Stomach (tissue), 4 donors: ENCODE data around the gene OR52K2.

ENCODE experiments used
- EP300 ChIP-seq: sonication (generic); formaldehyde crosslinking; IDR thresholded peaks from one replicate; pipeline ENCODE4 v1.6.1; 2017; ENCODE audit warnings: antibody characterized with exemption
- POLR2A ChIP-seq, 4 donors: fragments of 450-650 bp; IDR thresholded peaks; one replicate each; pipeline ENCODE4 v1.6.1; 2016; ENCODE audit warnings: antibody characterized with exemption in 4 of 4, control low read depth in 2 of 4, mild to moderate bottlenecking in 1 of 4, moderate library complexity in 1 of 4
- POLR2AphosphoS5 ChIP-seq, 3 donors: sonication (generic); formaldehyde crosslinking; IDR thresholded peaks; one replicate each; pipeline ENCODE4 v1.6.1; 2016; ENCODE audit warnings: antibody characterized with exemption in 3 of 3
- TF ChIP-seq, protein P1 (sequence below), 7 experiments: fragments of 450-650 bp in 4 of 7; fragments of 200-600 bp in 3 of 7; sonication (generic) in 3 of 7; IDR thresholded peaks; one replicate each; pipeline ENCODE4 v1.5.1; 2016 to 2019; ENCODE audit warnings: antibody characterized with exemption in 7 of 7, control low read depth in 2 of 7, mild to moderate bottlenecking in 1 of 7

GRCh38 chr11:4495487-4495886 lies 46.4 kb downstream of the OR52K2 start:
- no peak for TF ChIP-seq POLR2AphosphoS5 (IDR thresholded peaks at IDR 0.05)
- no peak for TF ChIP-seq EP300
- TF ChIP-seq, protein P1, sequence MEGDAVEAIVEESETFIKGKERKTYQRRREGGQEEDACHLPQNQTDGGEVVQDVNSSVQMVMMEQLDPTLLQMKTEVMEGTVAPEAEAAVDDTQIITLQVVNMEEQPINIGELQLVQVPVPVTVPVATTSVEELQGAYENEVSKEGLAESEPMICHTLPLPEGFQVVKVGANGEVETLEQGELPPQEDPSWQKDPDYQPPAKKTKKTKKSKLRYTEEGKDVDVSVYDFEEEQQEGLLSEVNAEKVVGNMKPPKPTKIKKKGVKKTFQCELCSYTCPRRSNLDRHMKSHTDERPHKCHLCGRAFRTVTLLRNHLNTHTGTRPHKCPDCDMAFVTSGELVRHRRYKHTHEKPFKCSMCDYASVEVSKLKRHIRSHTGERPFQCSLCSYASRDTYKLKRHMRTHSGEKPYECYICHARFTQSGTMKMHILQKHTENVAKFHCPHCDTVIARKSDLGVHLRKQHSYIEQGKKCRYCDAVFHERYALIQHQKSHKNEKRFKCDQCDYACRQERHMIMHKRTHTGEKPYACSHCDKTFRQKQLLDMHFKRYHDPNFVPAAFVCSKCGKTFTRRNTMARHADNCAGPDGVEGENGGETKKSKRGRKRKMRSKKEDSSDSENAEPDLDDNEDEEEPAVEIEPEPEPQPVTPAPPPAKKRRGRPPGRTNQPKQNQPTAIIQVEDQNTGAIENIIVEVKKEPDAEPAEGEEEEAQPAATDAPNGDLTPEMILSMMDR (IDR thresholded peaks at IDR 0.05), result no peak
- TF ChIP-seq POLR2A (IDR thresholded peaks at IDR 0.05), result no peak
